ENCODE data around the gene CCNDBP1.
"Not testable (repeated sequence)": the region's sequence is repeated elsewhere in the genome, so short reads cannot be mapped to it uniquely, and the experiment has no call there.

The CCNDBP1 gene

GRCh38 chr15:43214592-43215295 lies 29.5 kb downstream of the CCNDBP1 start:
- no peak for DNase-seq (ENCODE audit: low read depth in 3 of 3, low spot score in 1 of 3)

- DNase-seq (ENCODE audit: low read depth in 3 of 3, low spot score in 1 of 3): no peak
These were observed 30.8 kb downstream of the CCNDBP1 start for GRCh38 chr15:43215961-43216360.

- no peak for DNase-seq (ENCODE audit: low read depth in 3 of 3, low spot score in 1 of 3)
These were observed 33.9 kb downstream of the CCNDBP1 start for GRCh38 chr15:43218908-43219706.

GRCh38 chr15:43219929-43220928 lies 35.0 kb downstream of the CCNDBP1 start:
- DNase-seq (ENCODE audit: low read depth in 3 of 3, low spot score in 1 of 3): no peak

GRCh38 chr15:43220991-43221403 lies 35.8 kb downstream of the CCNDBP1 start, which contains the start of gene EPB42:
Gene EPB42 (minus strand): TSS chr15:43221018. CDS start chr15:43220825, 193 bp downstream.
- no peak for DNase-seq (ENCODE audit: low read depth in 3 of 3, low spot score in 1 of 3)

- no peak for DNase-seq (ENCODE audit: low read depth in 3 of 3, low spot score in 1 of 3)
These were observed 36.2 kb downstream of the CCNDBP1 start for GRCh38 chr15:43221422-43221821.

GRCh38 chr15:43225201-43225949 lies 40.2 kb downstream of the CCNDBP1 start:
- peak in 1 of 3 donors; percentile 3 for DNase-seq (ENCODE audit: low read depth in 3 of 3, low spot score in 1 of 3)

GRCh38 chr15:43225950-43226255 lies 40.7 kb downstream of the CCNDBP1 start:
- DNase-seq (ENCODE audit: low read depth in 3 of 3, low spot score in 1 of 3): not testable (repeated sequence)

GRCh38 chr15:43226436-43227305 lies 41.5 kb downstream of the CCNDBP1 start:
- DNase-seq (ENCODE audit: low read depth in 3 of 3, low spot score in 1 of 3): no peak

- no peak for DNase-seq (ENCODE audit: low read depth in 3 of 3, low spot score in 1 of 3)
These were observed 44.8 kb downstream of the CCNDBP1 start for GRCh38 chr15:43229977-43230376.

GRCh38 chr15:43230640-43231115 lies 45.5 kb downstream of the CCNDBP1 start:
- DNase-seq (ENCODE audit: low read depth in 3 of 3, low spot score in 1 of 3): no peak

- DNase-seq (ENCODE audit: low read depth in 3 of 3, low spot score in 1 of 3): no peak
These were observed 47.2 kb downstream of the CCNDBP1 start for GRCh38 chr15:43232289-43232874.

GRCh38 chr15:43235536-43235935 lies 50.3 kb downstream of the CCNDBP1 start:
- no peak for DNase-seq (ENCODE audit: low read depth in 3 of 3, low spot score in 1 of 3)

GRCh38 chr15:43237842-43238470 lies 52.8 kb downstream of the CCNDBP1 start:
- DNase-seq (ENCODE audit: low read depth in 3 of 3, low spot score in 1 of 3): no peak

- no peak for DNase-seq (ENCODE audit: low read depth in 3 of 3, low spot score in 1 of 3)
These were observed 53.5 kb downstream of the CCNDBP1 start for GRCh38 chr15:43238671-43239131.

GRCh38 chr15:43239732-43240491 lies 54.7 kb downstream of the CCNDBP1 start:
- DNase-seq (ENCODE audit: low read depth in 3 of 3, low spot score in 1 of 3): no peak

GRCh38 chr15:43241100-43241499 lies 55.9 kb downstream of the CCNDBP1 start:
- DNase-seq (ENCODE audit: low read depth in 3 of 3, low spot score in 1 of 3): no peak

- no peak for DNase-seq (ENCODE audit: low read depth in 3 of 3, low spot score in 1 of 3)
These were observed 57.4 kb downstream of the CCNDBP1 start for GRCh38 chr15:43242616-43243015.

Measured in stimulated activated CD4-positive, alpha-beta T cell treated with anti-CD3 and anti-CD28 coated beads, TNF-alpha, amount 100 ng/mL, for 1 hour (primary cell).